Psoas muscle (tissue), 8 donors: ENCODE measurements around the gene MAP1LC3B2. TPM values are rescaled to one million over a fixed set of nuclear protein-coding genes. Genes with fewer than 3 reads are reported as not detected.
A peak's percentile ranks its signal among the peaks of the same experiment; 100 is the strongest.

Source experiments
- ATAC-seq, 4 donors: fragments of 200-7000 bp; cut with Tn5 transposase; one replicate each; pipeline ENCODE4 v1.9.1; 2020; ENCODE audit warnings: moderate library complexity in 3 of 4, mild to moderate bottlenecking in 2 of 4
- DNase-seq, 2 donors: peaks; one replicate each; pipeline ENCODE4 v3.0.0-alpha.2; 2020
- H3K27ac ChIP-seq: fragments of 200-600 bp; one replicate; pipeline ENCODE4 v1.8.0; 2022
- H3K27me3 ChIP-seq, 3 donors: fragments of 200-600 bp in 1 of 3; one replicate each; pipeline versions ENCODE4 v1.6.1 to v1.8.0; 2013 to 2022; ENCODE audit warnings: low read length in 2 of 3, mild to moderate bottlenecking in 2 of 3, moderate library complexity in 1 of 3; ENCODE audit not compliant: insufficient read depth in 3 of 3
- H3K36me3 ChIP-seq, 2 donors: fragments of 200-600 bp in 1 of 2; one replicate each; pipeline versions ENCODE4 v1.6.1 to v1.8.0; 2013 to 2022; ENCODE audit warnings: low read depth in 1 of 2, mild to moderate bottlenecking in 1 of 2, moderate library complexity in 1 of 2; ENCODE audit not compliant: insufficient read depth in 1 of 2
- H3K4me1 ChIP-seq: fragments of 200-600 bp; one replicate; pipeline ENCODE4 v1.8.0; 2022
- H3K4me3 ChIP-seq: fragments of 200-600 bp; one replicate; pipeline ENCODE4 v1.8.0; 2022; ENCODE audit warnings: mild to moderate bottlenecking
- H3K9me3 ChIP-seq: fragments of 200-600 bp; one replicate; pipeline ENCODE4 v1.8.0; 2022
- WGBS, 3 donors: extraction: QIAGEN DNeasy Blood & Tissue Kit; methylation state at CpG; one replicate each; pipeline versions ENCODE4 v1.1.6 to v1.1.7; 2013; 5-methylcytosine and 5-hydroxymethylcytosine counted together
- intact Hi-C, 2 donors: fragments of 100-400 bp; cut with DNase I; formaldehyde crosslinking; loops; one replicate each; pipeline versions ENCODE4 v1.11.0 to v1.14.2; 2022
- polyA plus RNA-seq, 3 donors: library from polyadenylated mRNA; stranded (reverse); fragments of 200-250 nt; gene quantifications; one replicate each; pipeline ENCODE4 v1.2.3, GENCODE V29; 2013
- total RNA-seq, 4 donors: library from RNA; stranded (reverse); fragmentation: NEBNext Ultra II Directional in 2 of 4; extraction: Animal tissue kit (Norgen Biotek cat#: 25700) in 2 of 4; gene quantifications; one replicate each; pipeline versions ENCODE4 v1.2.1 to v1.2.4, GENCODE V29; 2021 to 2023
- TF ChIP-seq, protein P1 (sequence below): fragments of 200-600 bp; IDR thresholded peaks from one replicate; pipeline ENCODE4 v1.8.0; 2022; ENCODE audit warnings: antibody characterized with exemption
- donor health status: healthy with polysubstance abuse.
- donor health status: DM: no; HTN: no; CAD: no; lungs with moderate emphysema.
- donor health status: Bipolar disorder and iron deficiency.
- donor health status: healthy.
- donor health status: DM: yes; HTN: yes; CAD: no.
- donor health status: DM: no; HTN: no; CAD: no.
- donor health status: DM: no; HTN: no; CAD: no.
- donor health status: DM: yes; HTN: yes; CAD: no.

The MAP1LC3B2 gene
- total and polyA plus RNA-seq, 7 donors: 1.4 to 9.2 (median 2.3) TPM

DNA sequence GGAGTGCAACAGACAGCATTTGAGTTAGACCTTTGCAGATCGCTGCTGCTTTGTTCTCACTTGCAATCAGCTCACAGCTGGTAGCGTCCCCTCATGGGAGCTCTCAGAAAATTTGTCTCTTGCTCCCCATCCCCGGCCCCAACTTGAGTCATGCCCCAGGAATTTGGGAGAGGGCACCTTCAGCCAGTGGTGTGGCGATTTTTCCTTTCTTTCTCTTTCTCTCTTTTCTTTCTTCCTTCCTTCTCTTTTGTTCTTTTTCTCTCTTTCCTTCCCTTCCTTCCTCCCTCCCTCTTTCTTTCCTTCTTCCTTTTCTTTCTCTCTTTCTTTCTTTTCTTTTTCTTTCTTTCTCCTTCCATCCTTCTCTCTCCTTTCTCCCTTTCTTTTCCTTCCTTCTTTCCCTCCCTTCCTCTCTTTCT lies 34.2 kb upstream of the MAP1LC3B2 start:
- H3K4me3 ChIP-seq: no peak overlapping the region

DNA sequence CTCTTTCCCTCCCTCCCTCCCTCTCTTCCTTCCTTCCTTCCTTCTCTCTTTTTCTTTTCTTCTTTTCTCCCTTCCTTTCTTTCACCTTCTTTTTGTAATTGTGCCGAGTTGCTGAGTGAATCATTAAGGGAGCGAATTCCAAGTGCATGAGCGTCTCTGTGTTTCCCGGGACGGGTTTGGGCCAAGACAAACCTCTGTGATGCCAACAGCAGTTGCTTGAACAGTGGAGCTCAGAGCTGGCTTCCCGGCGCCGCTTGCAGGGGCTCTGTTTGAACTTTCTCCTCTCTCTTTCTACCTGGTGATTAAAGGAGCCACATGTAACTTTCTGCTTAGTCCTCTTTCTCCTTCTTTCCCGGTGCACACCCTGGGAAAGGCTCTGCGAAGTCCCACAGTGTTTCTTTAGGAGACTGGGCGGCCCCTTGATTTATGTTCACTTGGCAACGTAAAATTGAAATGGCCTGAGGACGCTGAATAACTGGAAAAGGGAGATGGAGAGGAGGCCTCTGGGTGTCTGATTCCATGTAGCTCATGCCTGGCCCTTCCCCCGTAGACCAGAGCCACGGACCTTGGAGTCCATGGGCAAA lies 33.7 kb upstream of the MAP1LC3B2 start:
- WGBS, 3 donors: 19 to 24% (median 21%) methylated on average over 15 of the region's 15 CpGs
- Histone ChIP-seq H3K4me1 (peaks cover 11% of the 10 kb centered on the region), H3K27ac (peak overlapping the region; percentile 58), H3K36me3 (no peaks in the 10 kb centered on the region), H3K4me3 (peak overlapping the region; percentile 32), H3K27me3 (no peaks in the 10 kb centered on the region), H3K9me3 (no peaks in the 10 kb centered on the region)
- TF ChIP-seq, protein P1, sequence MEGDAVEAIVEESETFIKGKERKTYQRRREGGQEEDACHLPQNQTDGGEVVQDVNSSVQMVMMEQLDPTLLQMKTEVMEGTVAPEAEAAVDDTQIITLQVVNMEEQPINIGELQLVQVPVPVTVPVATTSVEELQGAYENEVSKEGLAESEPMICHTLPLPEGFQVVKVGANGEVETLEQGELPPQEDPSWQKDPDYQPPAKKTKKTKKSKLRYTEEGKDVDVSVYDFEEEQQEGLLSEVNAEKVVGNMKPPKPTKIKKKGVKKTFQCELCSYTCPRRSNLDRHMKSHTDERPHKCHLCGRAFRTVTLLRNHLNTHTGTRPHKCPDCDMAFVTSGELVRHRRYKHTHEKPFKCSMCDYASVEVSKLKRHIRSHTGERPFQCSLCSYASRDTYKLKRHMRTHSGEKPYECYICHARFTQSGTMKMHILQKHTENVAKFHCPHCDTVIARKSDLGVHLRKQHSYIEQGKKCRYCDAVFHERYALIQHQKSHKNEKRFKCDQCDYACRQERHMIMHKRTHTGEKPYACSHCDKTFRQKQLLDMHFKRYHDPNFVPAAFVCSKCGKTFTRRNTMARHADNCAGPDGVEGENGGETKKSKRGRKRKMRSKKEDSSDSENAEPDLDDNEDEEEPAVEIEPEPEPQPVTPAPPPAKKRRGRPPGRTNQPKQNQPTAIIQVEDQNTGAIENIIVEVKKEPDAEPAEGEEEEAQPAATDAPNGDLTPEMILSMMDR: no peak
- intact Hi-C loops: no loop called here
- peak; percentile 78 to 88 (median 85) for ATAC-seq
- peak; percentile 74 to 80 for DNase-seq

More for the DNA sequence above, 34.2 kb upstream of the MAP1LC3B2 start:
- H3K9me3 ChIP-seq: no peaks in the 10 kb centered on the region
- TF ChIP-seq, protein P1: no peak
- 47 to 52% (median 50%) methylated on average over 4 of the region's 4 CpGs for WGBS, 3 donors
- H3K27me3 ChIP-seq: no peaks in the 10 kb centered on the region
- DNase-seq (no peak), ATAC-seq (no peak)
- H3K27ac ChIP-seq: no peak overlapping the region
- intact Hi-C loops: no loop called here
- H3K36me3 ChIP-seq: no peaks in the 10 kb centered on the region
- H3K4me1 ChIP-seq: peaks cover 11% of the 10 kb centered on the region

DNA sequence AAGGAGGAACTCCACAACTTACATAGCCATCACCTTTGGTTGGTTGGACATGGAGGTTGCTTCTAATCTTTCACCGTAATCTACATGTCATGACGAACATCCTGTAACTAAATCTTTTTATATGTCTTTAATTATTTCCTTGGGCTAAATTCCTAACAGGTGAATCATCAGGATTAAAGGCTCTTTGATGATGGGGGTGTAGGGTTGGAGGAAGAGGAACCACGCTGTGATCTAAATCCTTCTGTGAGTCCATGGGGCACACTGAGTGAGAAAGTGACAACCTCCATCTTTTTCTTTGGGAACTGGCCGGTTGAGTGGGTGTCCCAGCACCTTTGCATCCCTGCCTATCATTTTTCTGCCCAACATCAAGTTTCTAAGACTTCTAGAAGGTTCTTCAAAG lies 31.1 kb upstream of the MAP1LC3B2 start:
- Histone ChIP-seq H3K4me1 (peaks cover 16% of the 10 kb centered on the region), H3K4me3 (no peak overlapping the region), H3K27me3 (no peaks in the 10 kb centered on the region), H3K36me3 (no peaks in the 10 kb centered on the region), H3K27ac (no peak overlapping the region), H3K9me3 (no peaks in the 10 kb centered on the region)
- TF ChIP-seq, protein P1: no peak
- intact Hi-C loops: no loop called here
- DNase-seq (no peak), ATAC-seq (no peak)
- WGBS, 3 donors: 77 to 84% (median 78%) methylated on average over 4 of the region's 4 CpGs

DNA sequence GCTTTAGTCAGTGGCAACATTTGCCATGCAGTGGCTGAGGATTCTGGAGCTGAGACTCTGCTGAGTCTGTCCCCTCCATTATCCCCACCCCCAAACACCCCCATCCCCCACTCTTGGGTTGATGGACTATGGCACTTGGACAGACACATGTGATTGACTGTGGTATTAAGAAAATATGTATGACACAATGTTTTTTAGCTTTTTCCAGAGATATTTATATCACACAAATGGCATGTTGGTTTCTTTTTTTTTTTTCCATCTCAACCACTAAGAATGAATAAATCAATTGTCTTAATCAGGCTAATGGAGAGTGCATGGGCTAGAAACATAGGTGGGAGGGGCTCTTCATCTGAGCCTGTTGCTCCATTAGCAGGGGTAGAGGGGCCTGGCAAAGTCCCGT lies 30.7 kb upstream of the MAP1LC3B2 start:
- H3K27ac ChIP-seq: no peak overlapping the region
- 81 to 85% (median 81%) methylated on average over 1 of the region's 1 CpG for WGBS, 3 donors

More for the DNA sequence above, 30.7 kb upstream of the MAP1LC3B2 start:
- Histone ChIP-seq H3K4me3 (no peak overlapping the region), H3K27me3 (no peaks in the 10 kb centered on the region), H3K4me1 (peaks cover 20% of the 10 kb centered on the region), H3K36me3 (no peaks in the 10 kb centered on the region), H3K9me3 (no peaks in the 10 kb centered on the region)
- TF ChIP-seq, protein P1: no peak
- ATAC-seq (no peak), DNase-seq (no peak)
- intact Hi-C loops: no loop called here
